Gastrocnemius medialis (tissue), 4 donors: ENCODE data around the gene PRKRIP1. TPM values are rescaled to one million over a fixed set of nuclear protein-coding genes. Genes with fewer than 3 reads are reported as not detected.

Source experiments
- ATAC-seq, 2 donors: fragments of 150-250 bp; one replicate each; pipeline ENCODE4 v1.9.1; 2016
- DNase-seq, 2 donors: peaks; one replicate each; pipeline ENCODE4 v3.0.0-alpha.2; 2019
- H3K27ac ChIP-seq, 4 donors: fragments of 200-600 bp; sonication (generic); 1 replicate in 1 of 4; 2 replicates in 3 of 4; pipeline ENCODE4 v1.5.1; 2016 to 2018; ENCODE audit warnings: mild to moderate bottlenecking in 2 of 4, moderate library complexity in 1 of 4
- H3K27me3 ChIP-seq, 3 donors: fragments of 200-600 bp; sonication (generic) in 2 of 3; 1 replicate in 1 of 3; 2 replicates in 2 of 3; pipeline versions ENCODE4 v1.5.1 to v1.6.0; 2016 to 2019; ENCODE audit warnings: mild to moderate bottlenecking in 1 of 3, moderate library complexity in 1 of 3
- H3K36me3 ChIP-seq, 2 donors: fragments of 200-600 bp; sonication (generic) in 1 of 2; one replicate each; pipeline ENCODE4 v1.5.1; 2017 to 2018
- H3K4me1 ChIP-seq, 2 donors: fragments of 200-600 bp; sonication (generic) in 1 of 2; one replicate each; pipeline ENCODE4 v1.5.1; 2016 to 2017; ENCODE audit warnings: mild to moderate bottlenecking in 2 of 2
- H3K4me3 ChIP-seq, 4 donors: fragments of 200-600 bp; sonication (generic) in 3 of 4; 1 replicate in 1 of 4; 2 replicates in 3 of 4; pipeline ENCODE4 v1.5.1; 2016 to 2019; ENCODE audit warnings: mild to moderate bottlenecking in 2 of 4
- H3K9me3 ChIP-seq, 3 donors: fragments of 200-600 bp; sonication (generic) in 2 of 3; 1 replicate in 1 of 3; 2 replicates in 2 of 3; pipeline ENCODE4 v1.5.1; 2016 to 2019
- POLR2A ChIP-seq, 2 donors: fragments of 450-650 bp; IDR thresholded peaks; one replicate each; pipeline ENCODE4 v1.6.1; 2017; ENCODE audit warnings: antibody characterized with exemption in 2 of 2, mild to moderate bottlenecking in 2 of 2, moderate library complexity in 2 of 2
- in situ Hi-C, 4 donors: fragments of 200-750 bp; cut with MboI; loops; one replicate each; pipeline versions ENCODE4 v1.15.0 to v1.8.0; 2017; ENCODE audit warnings: low sequenced_read_pairs in 4 of 4
- intact Hi-C: fragments of 100-400 bp; cut with DNase I; formaldehyde crosslinking; loops from one replicate; pipeline ENCODE4 v1.15.1; 2023; ENCODE audit warnings: low total_unique reads
- total RNA-seq, 4 donors: library from RNA; depleted of rRNA; stranded (reverse); fragments of >200 nt; gene quantifications; one replicate each; pipeline versions ENCODE4 v1.1.0 to v1.2.3, GENCODE V29; 2016
- TF ChIP-seq, protein P1 (sequence below), 5 experiments: fragments of 450-650 bp in 3 of 5; fragments of 200-600 bp in 2 of 5; sonication (generic) in 2 of 5; IDR thresholded peaks in 4 of 5; conservative IDR thresholded peaks in 1 of 5; 1 replicate in 4 of 5; 2 replicates in 1 of 5; pipeline ENCODE4 v1.5.1; 2016 to 2019; ENCODE audit warnings: antibody characterized with exemption in 5 of 5, mild to moderate bottlenecking in 3 of 5, moderate library complexity in 3 of 5

The PRKRIP1 gene
- total RNA-seq, 4 donors from 2014 or later, result 6.1 to 22.1 (median 13.4) TPM

DNA sequence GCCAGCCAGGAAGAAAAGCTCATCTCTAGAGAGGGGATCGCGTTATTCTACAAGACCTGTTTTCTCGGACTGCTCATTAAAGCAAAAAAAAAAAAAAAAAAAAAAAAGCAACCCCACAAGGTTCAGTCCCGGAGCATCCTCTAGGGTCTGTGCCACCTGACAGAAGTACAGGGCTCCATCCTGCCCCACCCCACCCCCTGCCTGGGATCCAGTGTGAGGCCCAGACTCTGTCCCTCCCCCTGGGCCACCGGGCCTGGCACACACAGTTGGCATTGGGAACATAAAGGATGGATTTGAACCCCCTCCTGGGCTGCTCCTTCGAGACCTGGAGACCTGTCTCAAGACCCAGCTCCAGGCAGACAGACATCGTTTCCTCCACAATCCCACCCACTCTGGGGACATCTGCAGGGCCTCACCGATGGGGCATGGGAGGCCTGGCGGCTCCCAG is 37.9 kb downstream of the PRKRIP1 start:
- in situ Hi-C loops (no loop called here), intact Hi-C loops (no loop called here)
- Histone ChIP-seq H3K27me3 (no peaks in the 10 kb centered on the region), H3K27ac (peak overlapping the region in 1 of 4 donors; percentile 49), H3K9me3 (no peaks in the 10 kb centered on the region), H3K4me3 (peak overlapping the region; percentile 55 to 75 (median 66)), H3K4me1 (peaks cover 9% of the 10 kb centered on the region in 2 donors), H3K36me3 (no peaks in the 10 kb centered on the region)
- DNase-seq, result no peak
- TF ChIP-seq POLR2A (IDR thresholded peaks at IDR 0.05), result no peak
- TF ChIP-seq, protein P1, sequence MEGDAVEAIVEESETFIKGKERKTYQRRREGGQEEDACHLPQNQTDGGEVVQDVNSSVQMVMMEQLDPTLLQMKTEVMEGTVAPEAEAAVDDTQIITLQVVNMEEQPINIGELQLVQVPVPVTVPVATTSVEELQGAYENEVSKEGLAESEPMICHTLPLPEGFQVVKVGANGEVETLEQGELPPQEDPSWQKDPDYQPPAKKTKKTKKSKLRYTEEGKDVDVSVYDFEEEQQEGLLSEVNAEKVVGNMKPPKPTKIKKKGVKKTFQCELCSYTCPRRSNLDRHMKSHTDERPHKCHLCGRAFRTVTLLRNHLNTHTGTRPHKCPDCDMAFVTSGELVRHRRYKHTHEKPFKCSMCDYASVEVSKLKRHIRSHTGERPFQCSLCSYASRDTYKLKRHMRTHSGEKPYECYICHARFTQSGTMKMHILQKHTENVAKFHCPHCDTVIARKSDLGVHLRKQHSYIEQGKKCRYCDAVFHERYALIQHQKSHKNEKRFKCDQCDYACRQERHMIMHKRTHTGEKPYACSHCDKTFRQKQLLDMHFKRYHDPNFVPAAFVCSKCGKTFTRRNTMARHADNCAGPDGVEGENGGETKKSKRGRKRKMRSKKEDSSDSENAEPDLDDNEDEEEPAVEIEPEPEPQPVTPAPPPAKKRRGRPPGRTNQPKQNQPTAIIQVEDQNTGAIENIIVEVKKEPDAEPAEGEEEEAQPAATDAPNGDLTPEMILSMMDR (IDR thresholded peaks at IDR 0.05 in 4 of 5, conservative IDR thresholded peaks at IDR 0.05 in 1 of 5), result no peak
- peak in 1 of 2 donors; percentile 18 for ATAC-seq

DNA sequence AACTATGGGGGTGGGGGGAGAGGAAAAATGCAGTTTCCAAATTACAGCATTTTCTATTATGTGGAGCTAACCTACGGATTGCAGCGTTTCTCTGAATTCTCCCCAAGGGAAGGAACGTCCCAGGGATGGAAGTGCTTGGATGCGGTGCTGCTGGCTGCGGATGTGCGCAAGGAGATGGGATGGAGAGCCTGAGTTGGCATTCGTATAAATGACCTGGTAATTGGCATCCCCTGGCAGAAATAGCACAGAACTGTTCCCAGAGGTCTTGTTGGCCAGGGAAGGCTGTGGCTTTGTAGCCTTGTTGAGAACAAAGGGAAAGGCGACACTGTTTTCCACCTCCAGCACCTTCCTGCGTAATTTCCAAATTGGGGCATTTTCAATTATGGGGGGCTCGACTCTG is 40.0 kb downstream of the PRKRIP1 start:
- Histone ChIP-seq H3K27me3 (no peaks in the 10 kb centered on the region), H3K9me3 (no peaks in the 10 kb centered on the region), H3K4me1 (peaks cover 22 to 23% of the 10 kb centered on the region in 2 donors), H3K4me3 (no peak overlapping the region), H3K36me3 (no peaks in the 10 kb centered on the region), H3K27ac (no peak overlapping the region)
- DNase-seq (no peak), ATAC-seq (no peak)
- TF ChIP-seq, protein P1 (IDR thresholded peaks at IDR 0.05 in 4 of 5, conservative IDR thresholded peaks at IDR 0.05 in 1 of 5), result no peak
- TF ChIP-seq POLR2A (IDR thresholded peaks at IDR 0.05), result no peak
- intact Hi-C loops, result no loop called here
- in situ Hi-C loops, result no loop called here

DNA sequence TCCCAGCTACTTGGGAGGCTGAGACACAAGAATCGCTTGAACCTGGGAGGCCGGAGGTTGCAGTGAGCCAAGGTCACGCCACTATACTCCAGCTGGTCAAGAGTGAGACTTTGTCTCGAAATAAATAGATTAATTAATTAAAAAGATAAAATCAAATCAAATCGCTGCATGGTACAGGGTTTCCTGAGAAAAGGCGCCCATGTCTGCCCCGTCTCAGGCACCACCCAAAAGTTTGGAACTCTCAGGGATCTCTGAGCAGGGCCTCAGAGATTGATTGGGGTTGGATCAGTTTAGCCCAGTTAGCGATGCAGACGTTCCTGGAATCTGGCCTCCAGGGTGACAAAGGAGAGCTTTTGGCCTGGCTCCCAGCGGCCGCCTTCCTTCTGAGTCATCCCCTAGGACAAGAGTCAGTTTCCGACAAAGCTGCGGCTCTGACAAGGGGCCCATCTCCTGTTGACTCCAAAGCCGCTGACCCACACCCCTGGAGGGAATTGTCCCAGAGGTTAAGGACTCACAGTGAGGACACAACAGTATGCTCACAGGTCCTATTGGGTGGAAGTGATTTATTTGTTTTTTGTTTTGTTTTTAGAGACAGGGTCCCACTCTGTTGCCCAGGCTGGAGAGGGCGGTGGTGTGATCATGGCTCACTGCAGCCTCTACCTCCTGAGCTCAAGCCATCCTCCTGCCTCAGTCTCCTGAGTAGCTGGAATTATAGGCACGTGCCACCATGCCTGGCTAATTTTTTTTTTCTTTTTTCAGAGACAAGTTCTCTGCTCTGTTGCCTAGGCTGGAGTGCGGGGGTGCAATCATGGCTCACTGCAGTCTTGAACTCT is 44.0 kb downstream of the PRKRIP1 start:
- no peak for TF ChIP-seq POLR2A (IDR thresholded peaks at IDR 0.05)
- TF ChIP-seq, protein P1 (IDR thresholded peaks at IDR 0.05 in 4 of 5, conservative IDR thresholded peaks at IDR 0.05 in 1 of 5), result no peak
- in situ Hi-C loops (no loop called here), intact Hi-C loops (no loop called here)
- Histone ChIP-seq H3K4me1 (peaks cover 13 to 14% of the 10 kb centered on the region in 2 donors), H3K27me3 (no peaks in the 10 kb centered on the region), H3K27ac (peak overlapping the region; percentile 46 to 59 (median 50)), H3K4me3 (no peak overlapping the region), H3K9me3 (no peaks in the 10 kb centered on the region), H3K36me3 (no peaks in the 10 kb centered on the region)
- DNase-seq, result peak; percentile 80 to 87
- ATAC-seq, result peak; percentile 96 to 97

DNA sequence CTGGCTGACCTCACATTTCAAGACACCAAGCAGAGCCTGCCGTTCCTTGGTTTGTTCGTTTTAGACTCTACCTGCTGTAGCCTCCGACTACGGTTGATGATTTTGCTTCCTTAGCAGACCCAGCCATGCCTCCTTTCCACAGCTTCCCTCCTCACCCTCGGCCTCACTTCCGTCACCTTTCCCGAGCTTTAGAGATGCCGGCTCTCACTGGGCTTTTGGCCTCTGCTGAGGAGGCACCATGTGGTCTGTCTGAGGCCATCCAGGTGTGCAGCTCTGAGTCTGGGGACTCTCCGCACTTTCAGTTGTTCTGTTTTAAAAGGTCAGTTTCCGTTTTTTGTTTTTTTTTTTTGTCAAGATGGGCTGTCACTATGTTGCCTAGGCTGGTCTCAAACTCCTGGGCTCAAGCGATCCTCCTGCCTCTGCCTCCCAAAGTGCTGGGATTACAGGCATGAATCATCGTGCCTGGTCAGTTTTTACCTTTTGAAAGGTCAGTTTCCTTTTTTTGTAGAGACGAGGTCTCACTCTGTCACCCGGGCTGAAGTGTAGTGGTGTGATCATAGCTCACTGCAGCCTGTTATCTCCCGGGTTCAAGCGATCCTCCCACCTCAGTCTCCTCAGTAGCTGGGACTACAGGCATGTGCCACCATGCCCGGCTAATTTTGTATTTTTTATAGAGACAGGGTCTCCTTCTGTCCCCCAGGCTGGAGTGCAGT is 49.0 kb downstream of the PRKRIP1 start:
- no peak overlapping the region for H3K4me3 ChIP-seq
- peaks cover 8 to 9% of the 10 kb centered on the region in 2 donors for H3K4me1 ChIP-seq
- no peak overlapping the region for H3K27ac ChIP-seq
- ATAC-seq (no peak), DNase-seq (no peak)
- in situ Hi-C loops, result no loop called here
- H3K36me3 ChIP-seq, result no peaks in the 10 kb centered on the region
- intact Hi-C loops, result no loop called here
- H3K27me3 ChIP-seq, result no peaks in the 10 kb centered on the region
- H3K9me3 ChIP-seq, result no peaks in the 10 kb centered on the region
- no peak for TF ChIP-seq POLR2A (IDR thresholded peaks at IDR 0.05)
- TF ChIP-seq, protein P1 (IDR thresholded peaks at IDR 0.05 in 4 of 5, conservative IDR thresholded peaks at IDR 0.05 in 1 of 5), result no peak
